Glomerular endothelial cell (primary cell): ENCODE results near the gene EID3. TPM values are rescaled to one million over a fixed set of nuclear protein-coding genes. Genes with fewer than 3 reads are reported as not detected.

Experiments
- DNase-seq: peaks from one replicate; pipeline ENCODE4 v3.0.0-alpha.2; 2011; ENCODE audit warnings: low read depth, low spot score; ENCODE audit errors: extremely low read depth
- total RNA-seq: library from RNA; depleted of rRNA; stranded (reverse); fragments of >200 nt; gene quantifications from 2 replicates; pipeline ENCODE4 v1.2.3, GENCODE V29; 2015

EID3 gene
- total RNA-seq, 1 donor from 2014 or later = 5.8 TPM

- DNase-seq = no peak
Measured at GRCh38 chr12:104353012-104353981, 49.8 kb downstream of the EID3 start.

- no peak for DNase-seq
Measured at GRCh38 chr12:104354167-104354867, 50.8 kb downstream of the EID3 start.

Other genes starting within 250 kb of the EID3 start
- gene HCFC2, start 239.2 kb upstream of the EID3 start, total RNA-seq = 12.6 and 14.0 TPM in 2 replicates
- gene NFYB, start 165.5 kb upstream of the EID3 start, total RNA-seq = 10.0 and 21.4 TPM in 2 replicates
- 171 and 346 TPM in 2 replicates for gene TXNRD1, start 88.0 kb upstream of the EID3 start, total RNA-seq
- 21.8 and 33.9 TPM in 2 replicates for gene CHST11, start 153.2 kb downstream of the EID3 start, total RNA-seq